AG04450 (cell line): ENCODE results near the gene DAPP1. TPM values are rescaled to one million over a fixed set of nuclear protein-coding genes. Genes with fewer than 3 reads are reported as not detected.
A peak's percentile ranks its signal among the peaks of the same experiment; 100 is the strongest.

ENCODE experiments used
- CTCF ChIA-PET: fragments of 300-600, 350-600 bp; formaldehyde crosslinking; extraction: SDS; loops from one replicate; lab custom pipeline; 2022; ENCODE audit warnings: antibody characterized with exemption, inconsistent platforms; lab: Charles Lee
- POLR2A ChIA-PET: fragments of 350-600 bp; formaldehyde crosslinking; extraction: SDS; loops from one replicate; lab custom pipeline; 2021; ENCODE audit warnings: antibody characterized with exemption, inconsistent platforms; lab: Yijun Ruan, JAX
- DNase-seq: peaks from one replicate; pipeline ENCODE4 v3.0.0-alpha.2; 2011; ENCODE audit warnings: low read depth, low spot score
- H3K27ac ChIP-seq: one replicate; pipeline ENCODE4 v1.5.1; 2012; ENCODE audit warnings: low read depth, low read length, control low read depth
- H3K27me3 ChIP-seq: one replicate; pipeline ENCODE4 v1.6.0; 2012; ENCODE audit warnings: low read length; ENCODE audit not compliant: control insufficient read depth, insufficient read depth
- H3K4me3 ChIP-seq: 2 replicates; pipeline ENCODE4 v1.5.1; 2011; ENCODE audit warnings: mild to moderate bottlenecking, low read depth, low read length, control low read depth
- H3K9me3 ChIP-seq: 2 replicates; pipeline ENCODE4 v1.5.1; 2012; ENCODE audit warnings: low read length; ENCODE audit not compliant: control insufficient read depth, insufficient read depth
- CTCF ChIP-seq: IDR thresholded peaks from 2 replicates; pipeline ENCODE4 v1.5.1; 2011; ENCODE audit warnings: low read depth, low read length, control low read depth, inconsistent platforms
- polyA plus RNA-seq: library from polyadenylated mRNA; depleted of rRNA; stranded (reverse); fragments of >200 nt; gene quantifications from 2 replicates; pipeline ENCODE4 v1.2.3, GENCODE V29; 2011

DAPP1 gene
- polyA plus RNA-seq, 1 experiment: not detected

GRCh38 chr4:99807666-99808065 lies 9.0 kb upstream of the DAPP1 start:
- no peak for TF ChIP-seq CTCF
- POLR2A ChIA-PET: no interaction called here
- H3K4me3 ChIP-seq: no peak overlapping the region

DNA sequence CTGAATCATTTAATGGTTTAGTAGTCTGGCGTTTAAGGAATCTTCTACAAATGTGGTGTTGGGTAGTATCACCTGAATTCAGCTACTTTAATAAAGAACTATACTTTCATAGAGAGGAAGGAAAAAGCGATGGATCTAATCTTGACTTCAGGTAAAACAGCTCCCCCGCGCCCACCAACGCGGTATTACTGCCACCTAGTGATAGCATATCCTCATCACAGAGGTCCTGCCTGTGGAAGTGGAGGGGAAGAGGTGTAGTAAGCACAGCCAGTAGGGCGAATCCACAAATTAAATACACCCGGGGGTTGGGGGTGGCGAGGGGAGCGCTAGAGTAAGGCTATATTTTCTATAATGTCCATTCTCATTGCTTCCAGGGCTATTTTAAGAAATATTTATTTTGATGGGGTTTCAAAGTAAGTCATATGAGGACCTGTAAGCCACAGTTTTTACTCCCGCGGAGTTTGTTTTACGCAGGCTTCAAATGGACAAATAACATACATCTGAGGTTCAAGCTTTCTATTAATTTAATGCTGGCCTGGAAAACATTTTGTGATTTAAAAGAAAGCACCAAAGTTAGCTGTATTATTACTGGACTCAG lies 8.3 kb upstream of the DAPP1 start:
- Histone ChIP-seq H3K9me3 (no peaks in the 10 kb centered on the region), H3K27ac (no peak overlapping the region), H3K4me3 (no peak overlapping the region), H3K27me3 (no peaks in the 10 kb centered on the region)
- peak; percentile 62 for TF ChIP-seq CTCF
- no peak for DNase-seq
- POLR2A ChIA-PET: no interaction called here
- CTCF ChIA-PET: interaction anchor here (0.5 to 2.1 kb wide), 28 partner anchors 9 to 868 kb away, joined by 3 to 23 read pairs (median 4); partner anchors contain the start of genes DNAJB14 and TRMT10A

More at GRCh38 chr4:99807666-99808065, 9.0 kb upstream of the DAPP1 start:
- CTCF ChIA-PET: interaction anchor here (0.5 to 2.1 kb wide), 25 partner anchors 8 to 867 kb away, joined by 3 to 23 read pairs (median 4); partner anchors contain the start of genes DNAJB14 and TRMT10A
- H3K9me3 ChIP-seq: no peaks in the 10 kb centered on the region
- no peak overlapping the region for H3K27ac ChIP-seq
- DNase-seq: no peak
- H3K27me3 ChIP-seq: no peaks in the 10 kb centered on the region

DNA sequence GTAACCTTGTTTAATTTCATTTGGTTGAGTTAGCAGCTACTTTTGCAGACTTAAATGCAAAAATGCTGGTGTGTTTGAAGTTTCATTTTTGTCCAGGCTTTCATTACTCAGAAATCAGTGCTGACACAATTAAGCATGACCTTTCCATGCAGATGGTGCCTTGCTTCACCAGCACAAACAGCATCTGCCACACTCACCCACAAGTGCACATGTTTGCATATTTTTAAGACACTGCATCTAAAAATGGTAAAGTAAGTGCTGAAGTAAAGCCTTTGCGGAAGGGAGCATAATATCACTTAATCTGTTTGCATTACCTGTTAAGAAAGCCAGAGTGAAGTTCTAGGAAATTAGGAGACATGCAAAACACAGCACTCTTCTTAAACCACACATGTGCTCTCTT lies 7.3 kb upstream of the DAPP1 start:
- TF ChIP-seq CTCF: no peak
- no peak for DNase-seq
- H3K9me3 ChIP-seq: no peaks in the 10 kb centered on the region
- H3K27me3 ChIP-seq: no peaks in the 10 kb centered on the region
- no peak overlapping the region for H3K27ac ChIP-seq
- ChIA-PET POLR2A (no interaction called here), CTCF (interaction anchor here (0.7 to 2.1 kb wide), 6 partner anchors 8 to 334 kb away, joined by 3 to 23 read pairs (median 4); partner anchors contain the start of gene TRMT10A)
- no peak overlapping the region for H3K4me3 ChIP-seq

DNA sequence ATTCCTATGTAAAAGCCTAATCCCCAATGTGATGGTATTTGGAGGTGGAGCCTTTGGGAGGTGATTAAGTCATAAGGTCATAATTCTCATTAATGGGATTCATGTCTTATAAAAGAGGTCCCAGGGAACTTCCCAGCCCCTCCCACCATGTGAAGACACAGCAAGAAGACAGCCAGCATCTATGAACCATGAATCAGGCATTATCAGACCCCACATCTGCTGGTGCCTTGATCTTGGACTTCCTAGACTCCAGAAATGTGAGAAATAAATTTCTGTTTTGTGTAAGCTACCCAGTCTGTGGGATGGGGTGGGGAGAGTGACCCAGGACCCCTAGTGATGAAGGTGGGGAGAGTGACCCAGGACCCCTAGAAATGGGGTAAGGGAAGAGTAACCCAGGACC lies 6.1 kb upstream of the DAPP1 start:
- Histone ChIP-seq H3K27me3 (no peaks in the 10 kb centered on the region), H3K27ac (no peak overlapping the region), H3K9me3 (no peaks in the 10 kb centered on the region), H3K4me3 (no peak overlapping the region)
- POLR2A ChIA-PET: no interaction called here
- no peak for DNase-seq
- no peak for TF ChIP-seq CTCF
- CTCF ChIA-PET: interaction anchor here (1.6 to 1.7 kb wide), 2 partner anchors 138 to 244 kb away, joined by 5 read pairs; no protein-coding TSS in a partner anchor

DNA sequence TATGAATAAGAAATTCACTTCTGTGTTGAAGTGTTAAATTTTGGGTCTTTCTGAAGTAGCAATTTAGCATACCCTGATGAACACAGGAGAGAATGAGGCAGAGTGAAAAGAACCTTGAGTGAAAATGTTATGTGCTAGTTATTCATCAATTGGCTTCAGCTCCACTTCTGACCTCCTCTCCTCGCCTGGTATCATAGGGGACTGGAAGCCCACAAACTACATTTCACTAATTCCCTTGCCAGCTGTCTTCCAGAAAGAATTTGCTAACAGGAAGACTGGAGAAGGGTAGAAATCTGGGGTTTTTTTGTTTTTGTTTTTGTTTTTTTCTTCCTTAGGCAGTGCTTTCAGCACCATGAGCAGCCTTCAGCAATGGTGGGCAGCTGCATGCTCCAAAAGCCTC lies 5.5 kb upstream of the DAPP1 start:
- ChIA-PET CTCF (interaction anchor here (0.9 to 1.7 kb wide), 11 partner anchors 10 to 255 kb away, joined by 3 to 7 read pairs (median 5); no protein-coding TSS in a partner anchor), POLR2A (no interaction called here)
- Histone ChIP-seq H3K9me3 (no peaks in the 10 kb centered on the region), H3K27ac (no peak overlapping the region), H3K27me3 (no peaks in the 10 kb centered on the region), H3K4me3 (no peak overlapping the region)
- no peak for DNase-seq
- no peak for TF ChIP-seq CTCF
